Activated CD8-positive, alpha-beta memory T cell treated with anti-CD3 and anti-CD28 coated beads for 24 hours (primary cell): ENCODE data around the gene INSC.

Experiments
- DNase-seq: peaks from one replicate; pipeline ENCODE4 v3.0.0-alpha.2; 2020

INSC gene

GRCh38 chr11:15109602-15110001, 5.1 kb upstream of the INSC start:
- no peak for DNase-seq

- no peak for DNase-seq
Observed at GRCh38 chr11:15111215-15111614, 3.5 kb upstream of the INSC start.

DNA sequence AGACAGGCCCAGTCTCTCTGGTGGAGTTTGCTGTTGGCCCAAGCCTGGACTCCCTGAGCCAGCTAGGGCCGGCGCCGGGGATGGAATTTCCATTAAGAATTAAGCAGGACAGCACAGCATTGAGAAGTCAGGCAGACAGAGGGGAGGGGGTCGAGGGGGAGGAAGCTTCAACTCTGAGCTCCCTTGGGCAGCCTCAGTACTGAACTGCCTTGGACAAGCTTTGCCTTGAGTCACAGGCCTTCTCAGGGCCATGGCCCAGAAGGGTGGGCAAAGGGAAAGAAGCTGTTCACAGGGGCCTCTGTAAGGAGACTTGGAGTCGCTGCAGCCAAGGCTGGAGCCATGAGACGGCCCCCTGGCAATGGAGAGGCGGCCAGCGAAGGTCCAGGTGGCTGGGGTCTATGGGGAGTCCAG, 2.6 kb upstream of the INSC start:
- DNase-seq = no peak

DNA sequence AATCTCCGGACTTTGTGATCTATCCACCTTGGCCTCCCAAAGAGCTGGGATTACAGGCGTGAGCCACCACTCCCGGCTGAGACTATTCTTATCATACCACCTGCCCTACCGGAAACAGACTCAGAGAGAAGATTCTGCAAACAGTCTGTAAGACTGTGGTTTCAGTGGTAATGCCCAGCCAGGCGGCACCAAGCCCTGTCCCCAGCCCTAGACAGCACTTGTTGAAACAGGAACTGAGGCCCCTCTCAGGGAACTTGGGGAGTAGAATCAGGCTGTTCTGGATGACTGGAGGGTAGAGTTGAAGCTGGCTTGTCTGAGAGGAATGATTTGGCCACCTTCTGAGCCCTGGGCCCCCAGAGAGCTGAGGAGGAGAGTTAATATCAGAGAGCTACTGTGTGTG, 1.3 kb upstream of the INSC start:
- DNase-seq = no peak

GRCh38 chr11:15115686-15116085, 963 bp downstream of the INSC start:
- no peak for DNase-seq

- no peak for DNase-seq
Observed at GRCh38 chr11:15117751-15118150, 3.0 kb downstream of the INSC start.

DNA sequence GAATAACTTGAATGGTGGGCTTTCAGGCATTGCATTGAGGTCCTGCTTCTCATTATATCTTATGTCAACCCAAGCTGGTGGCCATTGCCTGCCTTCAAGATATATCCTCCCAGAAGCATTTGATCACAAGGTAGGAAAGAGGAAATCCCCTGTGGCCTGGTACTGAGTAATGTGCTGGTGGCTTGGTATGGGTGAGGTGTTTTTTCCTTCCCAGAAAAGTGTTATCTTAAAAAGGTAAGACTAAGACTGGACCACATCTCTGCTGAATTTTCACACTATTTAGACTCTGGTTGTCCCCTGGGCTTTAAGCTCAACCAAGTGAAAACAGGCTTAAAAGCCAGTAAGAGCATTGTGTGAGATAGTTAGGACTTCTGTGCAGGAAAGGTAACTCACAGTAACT, 3.7 kb downstream of the INSC start:
- DNase-seq = no peak

GRCh38 chr11:15119352-15119751, 4.6 kb downstream of the INSC start:
- no peak for DNase-seq

- no peak for DNase-seq
Observed at GRCh38 chr11:15119826-15120225, 5.1 kb downstream of the INSC start.

DNA sequence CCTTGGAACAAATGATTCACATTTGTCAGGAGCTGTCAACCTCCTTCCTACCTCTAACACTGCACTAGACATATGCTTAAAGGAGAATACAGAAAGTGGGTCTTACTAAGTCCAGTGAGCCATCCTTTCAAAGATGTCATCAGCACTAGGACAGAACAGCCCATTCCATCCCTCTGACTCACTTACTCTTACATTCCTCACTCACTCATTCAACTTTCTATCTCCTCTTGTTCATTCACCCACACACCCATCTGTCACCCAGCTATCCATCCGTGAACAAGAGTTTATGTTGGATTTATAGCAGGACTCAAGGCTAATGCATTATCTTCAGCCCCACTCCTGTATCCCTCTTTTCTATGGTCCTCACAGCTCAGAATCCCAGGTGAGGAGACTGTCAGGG, 9.1 kb downstream of the INSC start:
- no peak for DNase-seq

- no peak for DNase-seq
Observed at GRCh38 chr11:15124528-15124927, 9.8 kb downstream of the INSC start.

- no peak for DNase-seq
Observed at GRCh38 chr11:15127341-15127740, 12.6 kb downstream of the INSC start.

DNA sequence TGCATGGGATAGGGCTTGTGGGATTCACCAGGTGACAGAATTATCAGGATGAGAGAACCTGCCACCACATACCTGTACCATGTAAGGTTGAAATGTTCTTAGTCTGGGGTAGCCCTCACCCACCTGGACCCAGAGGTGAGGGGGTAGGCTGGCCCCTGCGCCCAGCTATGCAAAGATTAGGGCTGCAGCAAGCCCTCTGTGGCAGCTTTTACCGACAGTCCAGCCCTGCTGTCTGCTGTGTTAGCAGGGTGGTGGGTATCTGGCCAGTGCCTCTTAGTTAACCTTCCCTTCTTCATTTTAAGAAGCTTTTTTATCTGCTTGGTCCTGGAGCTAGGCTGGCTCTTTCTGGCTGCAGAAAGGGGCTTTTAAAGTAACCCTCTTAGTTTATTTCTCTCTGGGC, 13.9 kb downstream of the INSC start:
- no peak for DNase-seq

DNA sequence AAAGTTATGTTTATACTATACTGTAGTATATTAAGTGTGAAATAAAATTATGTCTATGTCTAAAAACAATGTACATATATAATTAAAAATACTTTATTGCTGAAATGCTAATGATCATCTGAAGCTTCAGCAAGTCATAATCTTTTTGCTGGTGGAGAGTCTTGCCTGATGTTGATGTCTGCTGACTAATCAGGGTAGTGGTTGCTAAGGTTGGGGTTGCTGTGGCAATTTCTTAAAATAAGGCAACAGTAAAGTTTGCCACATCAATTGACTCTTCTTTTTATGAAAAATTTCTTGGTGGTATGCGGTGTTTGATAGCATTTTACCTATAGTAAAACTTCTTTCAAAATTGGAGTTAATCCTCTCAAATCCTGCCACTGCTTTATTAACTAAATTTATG, 21.4 kb downstream of the INSC start:
- no peak for DNase-seq

DNA sequence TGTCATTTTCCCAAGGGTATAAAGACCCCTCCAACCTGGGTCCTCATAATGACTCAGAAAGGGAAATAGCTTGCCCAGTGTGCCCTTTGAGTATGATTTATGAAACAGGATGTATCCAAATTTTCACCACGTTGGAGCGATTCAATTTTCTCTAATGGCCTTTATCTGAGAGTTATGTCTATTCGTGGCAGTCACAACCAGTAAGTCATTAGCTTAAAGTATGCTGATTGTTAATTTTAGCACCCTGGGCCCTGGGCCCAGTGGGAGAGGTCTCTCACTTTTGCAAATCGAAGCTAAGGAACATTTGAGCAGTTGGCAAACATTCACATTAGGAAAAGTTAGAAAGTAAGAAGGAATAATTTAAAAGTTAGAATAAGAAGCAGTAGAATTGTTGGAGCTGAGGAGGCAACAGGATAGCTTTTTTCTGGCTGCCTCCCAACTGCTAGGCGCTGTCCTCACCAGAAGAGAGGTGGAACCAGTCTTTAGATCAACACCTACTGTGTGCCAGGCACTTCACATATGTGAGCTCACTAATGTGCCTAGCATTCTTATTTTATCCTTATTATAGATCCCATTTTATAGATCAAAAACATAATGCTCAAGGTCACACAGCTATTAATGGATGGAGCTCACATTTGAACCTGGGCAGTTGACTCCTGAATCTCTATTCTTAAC, 24.5 kb downstream of the INSC start:
- no peak for DNase-seq

DNA sequence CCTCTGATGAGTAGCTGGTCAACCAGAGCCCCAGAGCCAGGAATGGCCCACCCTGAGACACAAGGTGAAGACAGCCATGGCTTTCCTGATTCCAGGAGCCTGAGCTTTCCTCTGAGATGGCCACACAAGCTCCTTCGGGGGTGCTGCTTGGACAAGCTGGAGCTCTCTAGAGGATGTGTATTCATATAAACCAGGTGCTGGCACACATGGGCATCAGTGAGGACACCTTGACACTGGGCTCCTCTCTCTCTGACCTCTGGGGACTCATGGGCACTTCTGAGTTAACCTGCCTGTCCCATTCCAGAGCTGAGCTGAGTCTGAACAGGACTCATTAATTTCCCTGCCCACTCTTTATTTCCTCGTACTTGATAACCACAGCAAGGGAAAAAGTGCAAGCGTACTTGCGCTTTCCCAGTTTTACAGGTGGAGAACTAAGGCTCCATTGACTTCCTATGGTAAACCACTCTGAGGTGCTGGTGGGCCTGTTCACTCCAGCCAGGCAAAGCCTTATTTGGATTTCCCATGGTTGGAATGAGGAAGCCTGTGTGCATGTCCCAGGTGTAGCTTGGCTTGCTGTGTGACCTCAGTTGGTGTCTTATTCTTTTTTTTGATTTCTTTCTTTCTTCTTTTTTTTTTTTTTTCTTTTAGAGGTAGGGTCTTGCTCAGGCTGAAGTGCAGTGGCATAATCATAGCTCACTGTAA, 25.4 kb downstream of the INSC start:
- no peak for DNase-seq

DNA sequence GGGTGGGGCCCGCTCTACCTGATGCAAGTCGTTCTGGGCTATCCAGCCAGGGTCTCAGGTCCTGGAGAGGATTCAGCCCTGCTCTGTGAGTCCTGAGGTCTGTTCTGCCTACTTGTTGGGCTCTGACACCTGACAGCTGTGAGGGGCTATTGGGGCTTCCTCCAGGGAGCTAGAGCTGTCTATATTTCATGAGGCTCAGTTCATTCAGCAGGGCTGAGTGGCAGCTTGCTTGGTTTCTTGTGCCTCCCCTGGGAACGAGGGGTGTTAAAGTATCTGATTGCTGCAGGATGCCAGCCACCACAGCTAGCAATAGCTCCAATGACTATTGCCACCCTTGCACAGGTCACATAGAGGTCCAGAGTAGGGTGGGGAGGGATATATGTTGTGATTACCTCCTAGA, 26.7 kb downstream of the INSC start:
- DNase-seq = no peak

GRCh38 chr11:15142838-15143237, 28.1 kb downstream of the INSC start:
- DNase-seq = no peak

DNA sequence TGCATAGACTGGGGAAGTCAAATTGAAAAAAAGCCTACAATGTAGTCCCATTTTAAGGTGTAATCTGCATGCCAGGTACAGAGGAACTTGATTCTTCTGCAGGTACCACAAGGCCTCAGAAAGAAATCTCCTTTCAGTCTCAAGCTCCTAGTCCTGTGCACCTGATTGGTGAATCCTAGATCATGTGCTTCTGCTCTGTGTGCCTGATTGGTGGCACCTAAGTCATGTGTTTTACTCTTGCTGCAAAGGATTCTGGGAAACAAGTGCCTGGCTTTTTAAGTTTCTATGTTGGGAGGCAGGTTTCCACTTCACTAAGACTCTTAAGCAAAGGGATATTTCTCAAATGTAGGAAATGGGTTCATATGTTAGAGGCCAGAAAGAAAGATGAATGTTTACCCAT, 29.1 kb downstream of the INSC start:
- DNase-seq = no peak

DNA sequence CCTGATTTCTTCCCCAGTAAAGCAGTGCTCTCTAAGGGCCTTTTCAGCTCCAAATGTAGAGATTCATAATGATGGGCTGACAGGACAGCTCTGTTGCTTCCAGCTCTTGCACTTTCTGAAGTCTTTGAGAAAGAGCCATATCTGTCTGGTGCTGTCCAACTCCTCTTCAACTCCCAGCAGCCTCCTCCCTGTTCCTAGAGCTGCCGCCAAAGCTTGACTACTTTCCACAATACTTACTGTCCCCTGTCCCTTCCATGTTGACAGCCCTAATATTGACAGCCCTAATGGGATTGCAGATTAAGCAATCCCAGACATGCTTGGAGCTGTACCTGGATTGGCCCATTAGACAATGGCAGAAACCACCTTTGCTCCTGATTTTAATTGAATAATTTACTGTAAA, 29.6 kb downstream of the INSC start:
- no peak for DNase-seq

GRCh38 chr11:15145151-15145550, 30.4 kb downstream of the INSC start:
- no peak for DNase-seq

- no peak for DNase-seq
Observed at GRCh38 chr11:15145615-15146014, 30.9 kb downstream of the INSC start.

- DNase-seq = no peak
Observed at GRCh38 chr11:15146271-15147003, 31.7 kb downstream of the INSC start.

DNA sequence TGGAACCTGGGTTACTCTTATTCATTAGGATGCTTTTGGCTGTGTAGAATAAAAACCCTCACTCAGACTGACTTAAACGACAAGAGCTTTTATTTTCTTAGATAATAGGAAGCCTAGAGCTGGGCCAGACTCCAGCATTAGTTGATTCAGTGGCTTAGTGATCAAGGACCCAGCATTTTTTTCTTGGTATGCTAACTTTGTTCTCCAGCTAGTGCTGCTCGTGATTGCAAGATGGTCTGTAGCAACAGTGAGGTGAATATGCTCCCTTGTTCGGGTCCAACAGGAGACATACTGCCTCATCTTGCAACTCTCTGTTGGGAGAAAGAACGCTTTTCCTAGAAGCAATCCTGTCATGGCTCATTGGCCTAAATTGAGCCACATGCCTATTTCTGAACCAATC, 33.4 kb downstream of the INSC start:
- no peak for DNase-seq
